ENCODE measurements around the gene FGD5.

DNA sequence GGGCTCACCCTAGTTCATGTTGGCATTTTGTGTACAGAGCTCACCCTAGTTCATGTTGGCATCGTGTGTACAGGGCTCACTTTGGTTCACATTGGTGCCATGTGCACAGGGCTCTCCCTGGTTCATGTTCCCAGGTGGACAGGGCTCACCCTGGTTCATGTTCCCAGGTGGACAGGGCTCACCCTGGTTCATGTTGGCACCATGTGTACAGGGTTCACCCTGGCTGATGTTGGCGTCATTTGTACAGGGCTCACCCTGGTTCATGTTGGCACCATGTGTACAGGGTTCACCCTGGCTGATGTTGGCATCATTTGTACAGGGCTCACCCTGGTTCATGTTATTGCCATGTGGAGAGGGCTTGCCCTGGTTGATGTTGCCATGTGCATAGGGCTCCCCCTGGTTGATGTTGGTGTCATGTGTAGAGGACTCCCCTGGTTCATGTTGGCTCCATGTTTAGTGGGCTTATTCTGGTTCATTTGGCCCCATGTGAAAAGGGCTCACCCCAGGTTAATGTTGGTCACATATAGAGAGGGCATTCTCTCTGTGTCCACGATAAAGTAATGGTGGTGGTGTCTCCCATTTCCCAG is 97.0 kb downstream of the FGD5 start:
- TF ChIP-seq, protein P1, sequence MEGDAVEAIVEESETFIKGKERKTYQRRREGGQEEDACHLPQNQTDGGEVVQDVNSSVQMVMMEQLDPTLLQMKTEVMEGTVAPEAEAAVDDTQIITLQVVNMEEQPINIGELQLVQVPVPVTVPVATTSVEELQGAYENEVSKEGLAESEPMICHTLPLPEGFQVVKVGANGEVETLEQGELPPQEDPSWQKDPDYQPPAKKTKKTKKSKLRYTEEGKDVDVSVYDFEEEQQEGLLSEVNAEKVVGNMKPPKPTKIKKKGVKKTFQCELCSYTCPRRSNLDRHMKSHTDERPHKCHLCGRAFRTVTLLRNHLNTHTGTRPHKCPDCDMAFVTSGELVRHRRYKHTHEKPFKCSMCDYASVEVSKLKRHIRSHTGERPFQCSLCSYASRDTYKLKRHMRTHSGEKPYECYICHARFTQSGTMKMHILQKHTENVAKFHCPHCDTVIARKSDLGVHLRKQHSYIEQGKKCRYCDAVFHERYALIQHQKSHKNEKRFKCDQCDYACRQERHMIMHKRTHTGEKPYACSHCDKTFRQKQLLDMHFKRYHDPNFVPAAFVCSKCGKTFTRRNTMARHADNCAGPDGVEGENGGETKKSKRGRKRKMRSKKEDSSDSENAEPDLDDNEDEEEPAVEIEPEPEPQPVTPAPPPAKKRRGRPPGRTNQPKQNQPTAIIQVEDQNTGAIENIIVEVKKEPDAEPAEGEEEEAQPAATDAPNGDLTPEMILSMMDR (IDR thresholded peaks at IDR 0.05) = peak in 1 of 6 experiments; percentile 19
- no peak for TF ChIP-seq POLR2A (IDR thresholded peaks at IDR 0.05)

Data from esophagus squamous epithelium (tissue), 4 donors.